Measurements from ENCODE around the gene SLC9A9.

SLC9A9 gene

GRCh38 chr3:143824735-143825385, 23.4 kb downstream of the SLC9A9 start:
- TF ChIP-seq POLR2A (IDR thresholded peaks at IDR 0.05; ENCODE audit: extremely low read depth, insufficient read length) = no peak
- no peak for TF ChIP-seq CTCF (IDR thresholded peaks at IDR 0.05; ENCODE audit: low read depth, low read length)
- TF ChIP-seq MYC (IDR thresholded peaks at IDR 0.05; ENCODE audit: low read depth, low read length) = no peak
- TF ChIP-seq MAX (IDR thresholded peaks at IDR 0.05; ENCODE audit: low read depth, low read length) = no peak
- no peak for DNase-seq (ENCODE audit: low read depth)
- no peak overlapping the region for H3K4me3 ChIP-seq (ENCODE audit: low read depth, low read length)

- H3K4me3 ChIP-seq (ENCODE audit: low read depth, low read length) = no peak overlapping the region
- TF ChIP-seq MAX (IDR thresholded peaks at IDR 0.05; ENCODE audit: low read depth, low read length) = no peak
- TF ChIP-seq MYC (IDR thresholded peaks at IDR 0.05; ENCODE audit: low read depth, low read length) = no peak
- no peak for TF ChIP-seq POLR2A (IDR thresholded peaks at IDR 0.05; ENCODE audit: extremely low read depth, insufficient read length)
- TF ChIP-seq CTCF (IDR thresholded peaks at IDR 0.05; ENCODE audit: low read depth, low read length) = no peak
- DNase-seq (ENCODE audit: low read depth) = no peak
These were observed 25.5 kb downstream of the SLC9A9 start for GRCh38 chr3:143822798-143823197.

GRCh38 chr3:143822374-143822773, 25.9 kb downstream of the SLC9A9 start:
- no peak overlapping the region for H3K4me3 ChIP-seq (ENCODE audit: low read depth, low read length)
- no peak for DNase-seq (ENCODE audit: low read depth)
- TF ChIP-seq CTCF (IDR thresholded peaks at IDR 0.05; ENCODE audit: low read depth, low read length) (no peak), MYC (IDR thresholded peaks at IDR 0.05; ENCODE audit: low read depth, low read length) (no peak), MAX (IDR thresholded peaks at IDR 0.05; ENCODE audit: low read depth, low read length) (no peak), POLR2A (IDR thresholded peaks at IDR 0.05; ENCODE audit: extremely low read depth, insufficient read length) (no peak)

GRCh38 chr3:143821862-143822261, 26.4 kb downstream of the SLC9A9 start:
- no peak for TF ChIP-seq MYC (IDR thresholded peaks at IDR 0.05; ENCODE audit: low read depth, low read length)
- no peak for TF ChIP-seq MAX (IDR thresholded peaks at IDR 0.05; ENCODE audit: low read depth, low read length)
- no peak for TF ChIP-seq POLR2A (IDR thresholded peaks at IDR 0.05; ENCODE audit: extremely low read depth, insufficient read length)
- no peak for TF ChIP-seq CTCF (IDR thresholded peaks at IDR 0.05; ENCODE audit: low read depth, low read length)
- DNase-seq (ENCODE audit: low read depth) = no peak
- no peak overlapping the region for H3K4me3 ChIP-seq (ENCODE audit: low read depth, low read length)

GRCh38 chr3:143820466-143821221, 27.6 kb downstream of the SLC9A9 start:
- no peak overlapping the region for H3K4me3 ChIP-seq (ENCODE audit: low read depth, low read length)
- DNase-seq (ENCODE audit: low read depth) = no peak
- TF ChIP-seq MAX (IDR thresholded peaks at IDR 0.05; ENCODE audit: low read depth, low read length) (no peak), POLR2A (IDR thresholded peaks at IDR 0.05; ENCODE audit: extremely low read depth, insufficient read length) (no peak), CTCF (IDR thresholded peaks at IDR 0.05; ENCODE audit: low read depth, low read length) (no peak), MYC (IDR thresholded peaks at IDR 0.05; ENCODE audit: low read depth, low read length) (no peak)

All from NB4 (cell line).